Osteocyte (in vitro differentiated cells): ENCODE results near the gene CFP. TPM values are rescaled to one million over a fixed set of nuclear protein-coding genes. Genes with fewer than 3 reads are reported as not detected.

Experiments used
- DNase-seq: peaks from one replicate; pipeline ENCODE4 v3.0.0; 2021; ENCODE audit warnings: mixed read lengths; ENCODE audit not compliant: unreplicated experiment; ENCODE audit errors: extremely low spot score
- H3K27ac Mint-ChIP-seq: one replicate; pipeline ENCODE4 v1.8.0; 2021; ENCODE audit warnings: mild to moderate bottlenecking, mixed read lengths; ENCODE audit not compliant: unreplicated experiment
- H3K27me3 Mint-ChIP-seq: one replicate; pipeline ENCODE4 v1.8.0; 2021; ENCODE audit warnings: mixed read lengths; ENCODE audit not compliant: unreplicated experiment
- H3K36me3 Mint-ChIP-seq: one replicate; pipeline ENCODE4 v1.8.0; 2021; ENCODE audit warnings: mixed read lengths; ENCODE audit not compliant: unreplicated experiment
- H3K4me1 Mint-ChIP-seq: one replicate; pipeline ENCODE4 v1.8.0; 2021; ENCODE audit warnings: mixed read lengths; ENCODE audit not compliant: unreplicated experiment
- H3K4me3 Mint-ChIP-seq: one replicate; pipeline ENCODE4 v1.8.0; 2021; ENCODE audit warnings: mild to moderate bottlenecking, moderate library complexity, mixed read lengths; ENCODE audit not compliant: unreplicated experiment
- H3K9me3 Mint-ChIP-seq: one replicate; pipeline ENCODE4 v1.8.0; 2021; ENCODE audit warnings: mixed read lengths; ENCODE audit not compliant: unreplicated experiment
- total RNA-seq: library from RNA; stranded (reverse); gene quantifications from 2 replicates; pipeline ENCODE4 v1.2.1, GENCODE V29; 2021
- TF ChIP-seq, protein P1 (sequence below): fragments of 200-600 bp; sonication (generic); IDR thresholded peaks from 2 replicates; pipeline ENCODE4 v1.5.0; 2021; ENCODE audit warnings: antibody characterized with exemption, mild to moderate bottlenecking, moderate library complexity

Gene CFP
- total RNA-seq, 1 donor from 2014 or later = 0.97 TPM

DNA sequence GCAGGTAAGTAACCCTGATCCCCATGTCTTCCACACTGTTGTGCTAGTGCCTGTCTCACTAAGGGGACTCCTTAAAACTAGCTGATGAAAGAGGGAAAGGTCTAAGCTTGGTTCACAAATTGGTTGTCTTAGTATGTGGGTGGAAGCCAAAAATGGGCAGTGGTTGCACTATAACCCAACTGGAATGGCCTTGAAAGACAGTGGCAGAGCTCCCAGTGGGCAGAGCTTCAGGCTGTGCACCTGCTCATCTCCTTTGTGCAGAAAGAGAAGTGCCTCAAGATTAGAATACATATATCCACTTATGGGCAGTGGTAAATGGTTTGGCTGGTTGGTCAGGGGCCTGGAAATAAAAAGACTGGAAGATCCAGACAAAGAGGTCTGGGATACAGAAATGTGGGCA lies 17.3 kb downstream of the CFP start:
- no peak overlapping the region for H3K4me3 Mint-ChIP-seq
- H3K27ac Mint-ChIP-seq = no peak overlapping the region
- no peaks in the 10 kb centered on the region for H3K9me3 Mint-ChIP-seq

DNA sequence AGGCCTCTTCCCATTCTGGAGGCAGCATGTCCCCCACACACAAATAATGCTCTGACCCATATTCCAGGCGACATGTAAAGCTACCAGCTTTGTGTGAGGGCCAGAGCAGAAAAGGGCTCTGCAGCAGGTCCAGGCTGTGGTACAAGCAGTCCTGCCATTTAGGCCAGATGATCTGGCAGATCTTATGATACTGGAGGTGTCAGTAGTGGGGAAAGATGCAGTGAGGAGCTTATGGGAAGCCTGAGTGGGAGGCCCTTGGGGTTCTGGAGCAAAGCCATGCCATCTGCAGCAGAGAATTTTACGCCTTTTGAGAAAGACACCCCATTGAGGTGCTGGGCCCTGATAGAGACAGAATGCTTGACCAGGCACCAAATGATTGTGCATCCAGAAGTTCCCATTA lies 17.8 kb downstream of the CFP start:
- H3K27me3 Mint-ChIP-seq = peaks cover 9% of the 10 kb centered on the region

More for the DNA sequence above, 17.3 kb downstream of the CFP start:
- DNase-seq = no peak
- peaks cover 2% of the 10 kb centered on the region for H3K4me1 Mint-ChIP-seq
- H3K36me3 Mint-ChIP-seq = no peaks in the 10 kb centered on the region
- TF ChIP-seq, protein P1, sequence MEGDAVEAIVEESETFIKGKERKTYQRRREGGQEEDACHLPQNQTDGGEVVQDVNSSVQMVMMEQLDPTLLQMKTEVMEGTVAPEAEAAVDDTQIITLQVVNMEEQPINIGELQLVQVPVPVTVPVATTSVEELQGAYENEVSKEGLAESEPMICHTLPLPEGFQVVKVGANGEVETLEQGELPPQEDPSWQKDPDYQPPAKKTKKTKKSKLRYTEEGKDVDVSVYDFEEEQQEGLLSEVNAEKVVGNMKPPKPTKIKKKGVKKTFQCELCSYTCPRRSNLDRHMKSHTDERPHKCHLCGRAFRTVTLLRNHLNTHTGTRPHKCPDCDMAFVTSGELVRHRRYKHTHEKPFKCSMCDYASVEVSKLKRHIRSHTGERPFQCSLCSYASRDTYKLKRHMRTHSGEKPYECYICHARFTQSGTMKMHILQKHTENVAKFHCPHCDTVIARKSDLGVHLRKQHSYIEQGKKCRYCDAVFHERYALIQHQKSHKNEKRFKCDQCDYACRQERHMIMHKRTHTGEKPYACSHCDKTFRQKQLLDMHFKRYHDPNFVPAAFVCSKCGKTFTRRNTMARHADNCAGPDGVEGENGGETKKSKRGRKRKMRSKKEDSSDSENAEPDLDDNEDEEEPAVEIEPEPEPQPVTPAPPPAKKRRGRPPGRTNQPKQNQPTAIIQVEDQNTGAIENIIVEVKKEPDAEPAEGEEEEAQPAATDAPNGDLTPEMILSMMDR = no peak
- peaks cover 12% of the 10 kb centered on the region for H3K27me3 Mint-ChIP-seq

DNA sequence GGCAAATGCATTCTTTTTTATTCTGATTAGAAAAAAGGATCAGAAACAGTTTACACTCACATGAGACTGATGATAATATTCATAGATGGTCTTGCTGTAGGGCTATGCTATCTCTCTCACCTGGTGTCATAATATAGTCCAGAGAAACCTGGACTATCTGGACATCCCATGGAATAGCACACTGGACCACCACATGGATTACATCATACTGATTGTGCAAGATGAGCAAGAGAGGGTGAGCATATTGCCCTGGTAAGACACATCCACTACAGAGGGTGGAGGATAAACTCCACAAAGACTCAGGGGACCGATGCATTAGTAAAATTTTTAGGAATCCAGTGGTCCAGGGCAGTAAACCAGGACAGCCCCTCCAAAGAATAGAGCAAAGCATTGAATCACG lies 18.2 kb downstream of the CFP start:
- DNase-seq = no peak
- Mint-ChIP-seq H3K4me3 (no peak overlapping the region), H3K36me3 (no peaks in the 10 kb centered on the region), H3K4me1 (peaks cover 2% of the 10 kb centered on the region), H3K27me3 (peaks cover 5% of the 10 kb centered on the region), H3K9me3 (no peaks in the 10 kb centered on the region), H3K27ac (no peak overlapping the region)
- TF ChIP-seq, protein P1 = no peak

More for the DNA sequence above, 17.8 kb downstream of the CFP start:
- DNase-seq = no peak
- TF ChIP-seq, protein P1 = no peak
- peaks cover 2% of the 10 kb centered on the region for H3K4me1 Mint-ChIP-seq
- H3K9me3 Mint-ChIP-seq = no peaks in the 10 kb centered on the region
- H3K4me3 Mint-ChIP-seq = no peak overlapping the region
- no peaks in the 10 kb centered on the region for H3K36me3 Mint-ChIP-seq
- H3K27ac Mint-ChIP-seq = no peak overlapping the region

DNA sequence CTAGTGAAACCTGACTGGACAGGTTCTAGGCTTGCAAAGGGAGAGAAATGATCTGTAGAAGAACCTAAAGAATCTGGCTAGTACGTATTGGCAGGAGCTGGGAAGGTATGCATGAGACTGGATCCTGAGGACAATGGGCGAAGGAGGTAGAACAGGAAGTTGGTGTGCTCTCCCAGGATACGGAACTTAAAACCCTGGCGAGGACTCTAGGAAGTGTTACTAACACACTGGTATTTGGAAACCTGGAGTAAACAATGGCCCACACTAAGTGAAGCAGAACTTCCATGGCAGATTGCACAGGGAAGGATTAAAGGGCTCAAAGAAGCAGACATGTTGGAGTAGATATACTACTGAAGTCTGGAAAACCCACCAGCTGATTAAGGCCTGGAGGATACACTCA lies 19.2 kb downstream of the CFP start:
- TF ChIP-seq, protein P1 = no peak
- Mint-ChIP-seq H3K4me1 (peaks cover 2% of the 10 kb centered on the region), H3K4me3 (no peak overlapping the region), H3K36me3 (no peaks in the 10 kb centered on the region), H3K9me3 (no peaks in the 10 kb centered on the region), H3K27ac (no peak overlapping the region), H3K27me3 (no peaks in the 10 kb centered on the region)
- no peak for DNase-seq

DNA sequence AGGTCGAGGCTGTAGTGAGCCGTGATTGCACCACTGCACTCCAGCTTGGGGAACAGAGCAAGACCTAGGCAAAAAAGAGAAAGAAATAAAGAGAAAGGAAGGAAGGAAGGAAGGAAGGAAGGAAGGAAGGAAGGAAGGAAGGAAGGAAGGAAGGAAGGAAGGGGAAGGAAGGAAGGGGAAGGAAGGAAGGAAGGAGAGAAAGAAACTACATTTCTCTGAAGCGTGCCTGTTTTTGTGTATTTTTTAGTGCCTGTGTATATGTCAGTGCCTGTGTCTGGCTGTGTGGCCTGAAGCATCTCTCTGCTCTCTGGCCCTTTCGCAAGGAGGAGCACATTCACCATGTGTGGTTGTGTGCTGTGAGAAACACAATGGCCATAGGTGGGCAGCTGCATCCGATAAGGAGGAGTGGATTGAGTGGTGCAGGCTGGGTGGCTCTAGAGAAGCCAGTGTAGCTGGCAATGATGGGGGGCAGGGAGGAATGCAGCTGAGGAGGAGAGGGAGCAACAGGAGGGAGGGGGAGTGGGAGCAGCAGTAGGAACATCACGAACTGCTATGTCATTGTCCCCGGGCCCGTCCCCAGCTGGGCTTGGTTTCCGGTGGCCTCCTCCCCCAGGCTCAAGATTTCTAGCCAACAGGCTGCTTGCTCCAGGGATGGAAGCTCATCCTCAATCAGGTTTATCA lies 21.5 kb downstream of the CFP start:
- Mint-ChIP-seq H3K27me3 (no peaks in the 10 kb centered on the region), H3K36me3 (no peaks in the 10 kb centered on the region), H3K27ac (no peak overlapping the region), H3K9me3 (no peaks in the 10 kb centered on the region), H3K4me3 (no peak overlapping the region), H3K4me1 (peaks cover 2% of the 10 kb centered on the region)
- TF ChIP-seq, protein P1 = no peak
- DNase-seq = peak; percentile 76
